ENCODE data around the gene CXCL14.

CXCL14 gene

GRCh38 chr5:135599421-135600151, 20.8 kb upstream of the CXCL14 start:
- H3K9me3 Mint-ChIP-seq = no peaks in the 10 kb centered on the region
- H3K27me3 Mint-ChIP-seq (ENCODE audit: low read depth) = peaks cover 33% of the 10 kb centered on the region
- no peaks in the 10 kb centered on the region for H3K36me3 Mint-ChIP-seq (ENCODE audit: low read depth)
- H3K4me1 Mint-ChIP-seq = peaks cover 7% of the 10 kb centered on the region
- no peak overlapping the region for H3K4me3 Mint-ChIP-seq
- TF ChIP-seq CTCF (IDR thresholded peaks at IDR 0.05; ENCODE audit: unreplicated experiment in 3 of 3) = no peak
- no peak overlapping the region for H3K27ac Mint-ChIP-seq

GRCh38 chr5:135598691-135599395, 20.1 kb upstream of the CXCL14 start:
- no peak overlapping the region for H3K4me3 Mint-ChIP-seq
- H3K4me1 Mint-ChIP-seq = peaks cover 7% of the 10 kb centered on the region
- H3K27me3 Mint-ChIP-seq (ENCODE audit: low read depth) = peaks cover 34% of the 10 kb centered on the region
- H3K36me3 Mint-ChIP-seq (ENCODE audit: low read depth) = no peaks in the 10 kb centered on the region
- TF ChIP-seq CTCF (IDR thresholded peaks at IDR 0.05; ENCODE audit: unreplicated experiment in 3 of 3) = no peak
- no peak overlapping the region for H3K27ac Mint-ChIP-seq
- H3K9me3 Mint-ChIP-seq = no peaks in the 10 kb centered on the region

GRCh38 chr5:135596788-135597187, 18.0 kb upstream of the CXCL14 start:
- Mint-ChIP-seq H3K27ac (no peak overlapping the region), H3K9me3 (no peaks in the 10 kb centered on the region), H3K27me3 (ENCODE audit: low read depth) (peaks cover 47% of the 10 kb centered on the region), H3K36me3 (ENCODE audit: low read depth) (no peaks in the 10 kb centered on the region), H3K4me1 (peaks cover 1% of the 10 kb centered on the region), H3K4me3 (no peak overlapping the region)
- TF ChIP-seq CTCF (IDR thresholded peaks at IDR 0.05; ENCODE audit: unreplicated experiment in 3 of 3) = no peak

- Mint-ChIP-seq H3K36me3 (ENCODE audit: low read depth) (no peaks in the 10 kb centered on the region), H3K27me3 (ENCODE audit: low read depth) (peaks cover 47% of the 10 kb centered on the region), H3K4me1 (no peaks in the 10 kb centered on the region)
Observed at GRCh38 chr5:135596157-135596763, 17.5 kb upstream of the CXCL14 start.

GRCh38 chr5:135594416-135594960, 15.7 kb upstream of the CXCL14 start:
- no peak for TF ChIP-seq CTCF (IDR thresholded peaks at IDR 0.05; ENCODE audit: unreplicated experiment in 3 of 3)
- no peaks in the 10 kb centered on the region for H3K4me1 Mint-ChIP-seq
- H3K36me3 Mint-ChIP-seq (ENCODE audit: low read depth) = no peaks in the 10 kb centered on the region
- H3K9me3 Mint-ChIP-seq = no peaks in the 10 kb centered on the region
- H3K27ac Mint-ChIP-seq = no peak overlapping the region
- H3K27me3 Mint-ChIP-seq (ENCODE audit: low read depth) = peaks cover 40% of the 10 kb centered on the region
- no peak overlapping the region for H3K4me3 Mint-ChIP-seq

More at GRCh38 chr5:135596157-135596763, 17.5 kb upstream of the CXCL14 start:
- H3K4me3 Mint-ChIP-seq = no peak overlapping the region
- no peak overlapping the region for H3K27ac Mint-ChIP-seq
- no peak for TF ChIP-seq CTCF (IDR thresholded peaks at IDR 0.05; ENCODE audit: unreplicated experiment in 3 of 3)
- H3K9me3 Mint-ChIP-seq = no peaks in the 10 kb centered on the region

Data from nephron (organoid).